Mucosa of stomach (tissue), 1 donor: ENCODE measurements around the gene GART.
A peak's percentile ranks its signal among the peaks of the same experiment; 100 is the strongest.

Experiments used
- H3K27me3 ChIP-seq: one replicate; pipeline ENCODE4 v1.7.0; 2013; ENCODE audit warnings: mild to moderate bottlenecking, low read length; ENCODE audit not compliant: control insufficient read depth, insufficient read depth
- H3K36me3 ChIP-seq: one replicate; pipeline ENCODE4 v1.7.0; 2013; ENCODE audit warnings: low read length; ENCODE audit not compliant: control insufficient read depth, insufficient read depth
- H3K4me1 ChIP-seq: one replicate; pipeline ENCODE4 v1.7.0; 2013; ENCODE audit warnings: mild to moderate bottlenecking, low read length; ENCODE audit not compliant: control insufficient read depth, insufficient read depth
- H3K4me3 ChIP-seq: one replicate; pipeline ENCODE4 v1.7.0; 2013; ENCODE audit warnings: low read length
- H3K9ac ChIP-seq: one replicate; pipeline ENCODE4 v1.7.0; 2013; ENCODE audit warnings: mild to moderate bottlenecking, low read length, moderate library complexity
- H3K9me3 ChIP-seq: one replicate; pipeline ENCODE4 v1.7.0; 2013; ENCODE audit warnings: mild to moderate bottlenecking, low read length, moderate library complexity; ENCODE audit not compliant: control insufficient read depth
- donor health status: Pancreatic carcinoma.

Gene GART

DNA sequence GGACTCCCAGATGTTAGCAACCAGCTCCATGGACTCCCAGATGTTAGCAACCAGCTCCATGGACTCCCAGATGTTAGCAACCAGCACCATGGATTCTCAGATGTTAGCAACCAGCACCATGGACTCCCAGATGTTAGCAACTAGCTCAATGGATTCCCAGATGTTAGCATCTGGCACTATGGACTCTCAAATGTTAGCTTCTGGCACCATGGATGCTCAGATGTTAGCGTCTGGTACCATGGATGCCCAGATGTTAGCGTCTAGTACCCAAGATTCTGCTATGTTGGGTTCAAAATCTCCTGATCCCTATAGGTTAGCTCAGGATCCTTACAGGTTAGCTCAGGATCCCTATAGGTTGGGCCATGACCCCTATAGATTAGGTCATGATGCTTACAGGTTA lies 9.7 kb upstream of the GART start:
- Histone ChIP-seq H3K9ac (no peak overlapping the region), H3K36me3 (peaks cover 45% of the 10 kb centered on the region), H3K27me3 (no peaks in the 10 kb centered on the region), H3K4me3 (no peak overlapping the region), H3K4me1 (no peaks in the 10 kb centered on the region), H3K9me3 (no peaks in the 10 kb centered on the region)

DNA sequence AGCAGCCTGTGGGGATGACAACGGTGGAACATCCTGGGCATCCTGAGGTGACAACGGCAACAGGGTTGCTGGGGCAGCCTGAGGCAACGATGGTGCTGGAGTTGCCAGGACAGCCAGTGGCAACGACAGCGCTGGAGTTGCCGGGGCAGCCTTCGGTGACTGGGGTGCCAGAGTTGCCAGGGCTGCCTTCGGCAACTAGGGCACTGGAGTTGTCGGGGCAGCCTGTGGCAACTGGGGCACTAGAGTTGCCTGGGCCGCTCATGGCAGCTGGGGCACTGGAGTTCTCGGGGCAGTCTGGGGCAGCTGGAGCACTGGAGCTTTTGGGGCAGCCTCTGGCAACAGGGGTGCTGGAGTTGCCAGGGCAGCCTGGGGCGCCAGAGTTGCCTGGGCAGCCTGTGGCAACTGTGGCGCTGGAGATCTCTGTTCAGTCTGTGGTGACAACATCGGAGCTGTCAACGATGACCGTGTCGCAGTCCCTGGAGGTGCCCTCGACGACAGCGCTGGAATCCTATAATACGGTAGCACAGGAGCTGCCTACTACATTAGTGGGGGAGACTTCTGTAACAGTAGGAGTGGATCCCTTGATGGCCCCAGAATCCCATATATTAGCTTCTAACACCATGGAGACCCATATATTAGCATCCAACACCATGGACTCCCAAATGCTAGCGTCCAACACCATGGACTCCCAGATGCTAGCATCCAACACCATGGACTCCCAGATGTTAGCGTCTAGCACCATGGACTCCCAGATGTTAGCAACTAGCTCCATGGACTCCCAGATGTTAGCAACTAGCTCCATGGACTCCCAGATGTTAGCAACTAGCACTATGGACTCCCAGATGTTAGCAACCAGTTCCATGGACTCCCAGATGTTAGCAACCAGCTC lies 9.1 kb upstream of the GART start:
- peaks cover 45% of the 10 kb centered on the region for H3K36me3 ChIP-seq
- no peaks in the 10 kb centered on the region for H3K4me1 ChIP-seq
- H3K4me3 ChIP-seq = no peak overlapping the region
- no peaks in the 10 kb centered on the region for H3K27me3 ChIP-seq
- no peak overlapping the region for H3K9ac ChIP-seq
- H3K9me3 ChIP-seq = no peaks in the 10 kb centered on the region

- peaks cover 8% of the 10 kb centered on the region for H3K4me1 ChIP-seq
- no peak overlapping the region for H3K9ac ChIP-seq
- no peaks in the 10 kb centered on the region for H3K9me3 ChIP-seq
- H3K27me3 ChIP-seq = no peaks in the 10 kb centered on the region
- no peak overlapping the region for H3K4me3 ChIP-seq
- peaks cover 45% of the 10 kb centered on the region for H3K36me3 ChIP-seq
These were observed 8.2 kb upstream of the GART start for GRCh38 chr21:33549848-33550771.

DNA sequence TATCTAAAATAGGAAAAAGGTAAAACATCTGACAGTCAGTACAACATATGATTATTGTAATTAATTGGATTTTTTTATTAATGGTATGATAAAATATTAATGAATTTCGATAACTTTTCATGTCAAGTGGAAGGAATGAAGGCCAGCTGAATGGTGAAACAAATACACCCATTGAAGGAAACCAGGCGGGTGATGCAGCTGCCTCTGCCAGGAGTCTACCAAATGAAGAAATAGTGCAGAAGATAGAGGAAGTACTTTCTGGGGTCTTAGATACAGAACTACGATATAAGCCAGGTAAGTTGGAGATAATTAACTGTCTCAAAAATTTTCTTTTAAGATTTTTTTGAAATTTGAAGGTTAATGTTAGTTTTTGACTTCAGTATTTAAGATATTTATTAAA lies 4.2 kb upstream of the GART start:
- H3K9me3 ChIP-seq = no peaks in the 10 kb centered on the region
- H3K27me3 ChIP-seq = no peaks in the 10 kb centered on the region
- H3K36me3 ChIP-seq = peaks cover 16% of the 10 kb centered on the region
- peaks cover 11% of the 10 kb centered on the region for H3K4me1 ChIP-seq
- H3K4me3 ChIP-seq = no peak overlapping the region
- H3K9ac ChIP-seq = no peak overlapping the region

- Histone ChIP-seq H3K4me1 (peaks cover 21% of the 10 kb centered on the region), H3K9ac (peak overlapping the region; percentile 100), H3K27me3 (no peaks in the 10 kb centered on the region), H3K36me3 (peaks cover 3% of the 10 kb centered on the region), H3K9me3 (no peaks in the 10 kb centered on the region), H3K4me3 (peak overlapping the region; percentile 94)
These were observed 2.7 kb upstream of the GART start for GRCh38 chr21:33544451-33545195.

- Histone ChIP-seq H3K9me3 (no peaks in the 10 kb centered on the region), H3K36me3 (peaks cover 1% of the 10 kb centered on the region), H3K4me3 (peak overlapping the region; percentile 94), H3K4me1 (peaks cover 21% of the 10 kb centered on the region), H3K27me3 (no peaks in the 10 kb centered on the region), H3K9ac (peak overlapping the region; percentile 100)
These were observed 1.7 kb upstream of the GART start for GRCh38 chr21:33543505-33544129.

GRCh38 chr21:33542640-33543504 lies 955 bp upstream of the GART start, which contains the start of gene SON:
Gene SON (plus strand): TSS chr21:33543038. CDS start chr21:33543093, 55 bp downstream.
- Histone ChIP-seq H3K36me3 (no peaks in the 10 kb centered on the region), H3K9ac (peak within 1 kb of the TSS; percentile 100), H3K9me3 (no peaks in the 10 kb centered on the region), H3K4me1 (peaks cover 21% of the 10 kb centered on the region), H3K27me3 (no peaks in the 10 kb centered on the region), H3K4me3 (peak within 1 kb of the TSS; percentile 94)

- Histone ChIP-seq H3K27me3 (no peaks in the 10 kb centered on the region), H3K4me1 (peaks cover 21% of the 10 kb centered on the region), H3K36me3 (no peaks in the 10 kb centered on the region), H3K9ac (peak overlapping the region; percentile 100), H3K9me3 (no peaks in the 10 kb centered on the region), H3K4me3 (peak overlapping the region; percentile 93)
These were observed 709 bp downstream of the GART start for GRCh38 chr21:33541105-33541711.

DNA sequence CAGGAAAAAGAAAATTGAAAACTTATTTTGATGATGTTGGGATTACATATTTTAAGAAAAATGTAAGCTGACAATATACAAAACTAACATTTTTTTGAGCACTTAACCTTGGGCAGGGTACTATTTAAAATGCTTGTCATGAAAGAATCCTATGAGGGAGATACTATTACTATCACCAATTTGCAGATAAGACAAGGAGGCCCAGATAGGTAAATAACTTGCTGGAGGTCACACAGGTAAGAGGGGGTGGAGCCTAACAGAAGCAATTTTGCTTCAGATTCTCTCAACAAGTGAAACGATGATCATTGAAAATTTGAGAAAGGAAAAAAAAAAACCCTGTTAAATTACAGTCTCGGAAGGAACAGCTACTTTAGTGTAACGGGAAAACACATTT lies 1.2 kb downstream of the GART start:
- H3K9me3 ChIP-seq = no peaks in the 10 kb centered on the region
- H3K4me1 ChIP-seq = peaks cover 18% of the 10 kb centered on the region
- H3K36me3 ChIP-seq = no peaks in the 10 kb centered on the region
- H3K9ac ChIP-seq = no peak overlapping the region
- no peaks in the 10 kb centered on the region for H3K27me3 ChIP-seq
- H3K4me3 ChIP-seq = no peak overlapping the region

DNA sequence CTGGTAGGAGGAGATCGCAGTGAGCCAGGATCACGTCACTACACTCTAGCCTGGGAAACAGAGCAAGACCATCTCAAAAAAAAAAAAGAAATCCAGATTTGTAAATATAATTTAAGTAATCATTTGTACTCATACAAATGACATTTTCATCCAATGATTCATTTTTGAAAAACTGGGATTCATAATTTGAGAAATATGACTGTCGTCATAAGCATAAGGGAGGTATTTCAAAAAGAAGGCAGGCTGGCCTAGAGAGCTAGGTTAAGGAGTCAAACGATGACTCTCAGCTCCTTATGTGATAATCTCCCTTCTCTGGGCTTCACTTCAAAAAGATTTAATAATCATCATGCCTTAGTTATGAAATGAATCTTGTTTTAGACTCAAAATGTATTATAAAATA lies 2.3 kb downstream of the GART start:
- no peaks in the 10 kb centered on the region for H3K36me3 ChIP-seq
- H3K9ac ChIP-seq = no peak overlapping the region
- H3K27me3 ChIP-seq = no peaks in the 10 kb centered on the region

More for the DNA sequence above, 2.3 kb downstream of the GART start:
- H3K9me3 ChIP-seq = no peaks in the 10 kb centered on the region
- no peak overlapping the region for H3K4me3 ChIP-seq
- peaks cover 13% of the 10 kb centered on the region for H3K4me1 ChIP-seq
